Measurements from ENCODE around the gene MSI2.

DNA sequence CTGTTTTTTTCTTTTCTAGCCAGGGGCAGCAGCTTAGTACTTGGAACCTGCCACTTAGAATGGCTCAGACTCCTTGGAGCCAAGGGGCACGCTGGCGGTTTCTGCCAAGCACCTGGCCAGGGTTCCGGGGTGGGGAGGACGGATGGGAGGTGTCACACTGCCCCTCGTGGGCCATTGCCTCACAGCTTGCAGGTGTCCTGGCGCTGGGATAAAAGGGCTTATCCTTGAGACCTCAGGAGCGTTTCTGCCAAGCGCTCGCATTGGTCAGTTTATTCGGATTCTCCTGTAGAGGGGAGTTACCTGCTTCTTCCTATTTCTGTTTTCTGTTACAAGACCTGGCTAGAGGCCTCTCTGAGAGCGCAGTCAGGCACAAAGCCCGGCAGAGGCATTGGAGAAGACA is 234.6 kb downstream of the MSI2 start:
- TF ChIP-seq, protein P1, sequence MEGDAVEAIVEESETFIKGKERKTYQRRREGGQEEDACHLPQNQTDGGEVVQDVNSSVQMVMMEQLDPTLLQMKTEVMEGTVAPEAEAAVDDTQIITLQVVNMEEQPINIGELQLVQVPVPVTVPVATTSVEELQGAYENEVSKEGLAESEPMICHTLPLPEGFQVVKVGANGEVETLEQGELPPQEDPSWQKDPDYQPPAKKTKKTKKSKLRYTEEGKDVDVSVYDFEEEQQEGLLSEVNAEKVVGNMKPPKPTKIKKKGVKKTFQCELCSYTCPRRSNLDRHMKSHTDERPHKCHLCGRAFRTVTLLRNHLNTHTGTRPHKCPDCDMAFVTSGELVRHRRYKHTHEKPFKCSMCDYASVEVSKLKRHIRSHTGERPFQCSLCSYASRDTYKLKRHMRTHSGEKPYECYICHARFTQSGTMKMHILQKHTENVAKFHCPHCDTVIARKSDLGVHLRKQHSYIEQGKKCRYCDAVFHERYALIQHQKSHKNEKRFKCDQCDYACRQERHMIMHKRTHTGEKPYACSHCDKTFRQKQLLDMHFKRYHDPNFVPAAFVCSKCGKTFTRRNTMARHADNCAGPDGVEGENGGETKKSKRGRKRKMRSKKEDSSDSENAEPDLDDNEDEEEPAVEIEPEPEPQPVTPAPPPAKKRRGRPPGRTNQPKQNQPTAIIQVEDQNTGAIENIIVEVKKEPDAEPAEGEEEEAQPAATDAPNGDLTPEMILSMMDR (IDR thresholded peaks at IDR 0.05): no peak
- no peak for TF ChIP-seq EZH2 (IDR thresholded peaks at IDR 0.05; ENCODE audit: borderline replicate concordance, insufficient read depth, low read depth, low read length, poor library complexity, severe bottlenecking)

Measured in B cell (primary cell).